Activated T-cell treated with anti-CD3 and anti-CD28 coated beads for 4 hours (primary cell): Measurements from ENCODE around the gene C19orf44.
"Not testable (repeated sequence)": the region's sequence is repeated elsewhere in the genome, so short reads cannot be mapped to it uniquely, and the experiment has no call there.

ENCODE experiments used
- DNase-seq: peaks from one replicate; pipeline ENCODE4 v3.0.0-alpha.2; 2020

C19orf44 gene

DNA sequence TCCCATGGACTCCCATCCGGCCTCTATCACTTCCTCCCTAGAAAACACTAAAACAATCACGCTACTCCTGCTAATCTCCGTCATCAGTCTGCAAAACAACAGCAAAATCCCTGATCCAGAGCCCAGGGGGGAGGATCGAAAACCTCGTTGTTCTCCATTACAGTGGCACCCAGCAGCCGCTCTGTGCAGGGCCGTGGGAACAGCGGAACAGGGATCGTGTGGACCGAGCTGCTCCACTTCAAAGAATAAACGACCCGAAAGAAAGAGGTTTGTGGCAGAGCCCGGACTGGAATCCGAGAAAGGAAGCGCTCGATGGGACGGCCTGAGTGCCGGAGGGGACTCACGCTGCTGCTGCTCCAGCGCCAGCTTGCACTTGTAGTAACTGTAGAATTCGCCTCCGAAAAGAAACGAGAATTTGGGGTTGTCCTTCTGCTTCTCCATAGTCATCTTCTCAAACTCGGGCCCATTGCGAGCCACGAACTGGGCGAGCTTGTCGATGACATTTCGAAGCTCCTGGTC lies 45.4 kb downstream of the C19orf44 start:
- no peak for DNase-seq

DNA sequence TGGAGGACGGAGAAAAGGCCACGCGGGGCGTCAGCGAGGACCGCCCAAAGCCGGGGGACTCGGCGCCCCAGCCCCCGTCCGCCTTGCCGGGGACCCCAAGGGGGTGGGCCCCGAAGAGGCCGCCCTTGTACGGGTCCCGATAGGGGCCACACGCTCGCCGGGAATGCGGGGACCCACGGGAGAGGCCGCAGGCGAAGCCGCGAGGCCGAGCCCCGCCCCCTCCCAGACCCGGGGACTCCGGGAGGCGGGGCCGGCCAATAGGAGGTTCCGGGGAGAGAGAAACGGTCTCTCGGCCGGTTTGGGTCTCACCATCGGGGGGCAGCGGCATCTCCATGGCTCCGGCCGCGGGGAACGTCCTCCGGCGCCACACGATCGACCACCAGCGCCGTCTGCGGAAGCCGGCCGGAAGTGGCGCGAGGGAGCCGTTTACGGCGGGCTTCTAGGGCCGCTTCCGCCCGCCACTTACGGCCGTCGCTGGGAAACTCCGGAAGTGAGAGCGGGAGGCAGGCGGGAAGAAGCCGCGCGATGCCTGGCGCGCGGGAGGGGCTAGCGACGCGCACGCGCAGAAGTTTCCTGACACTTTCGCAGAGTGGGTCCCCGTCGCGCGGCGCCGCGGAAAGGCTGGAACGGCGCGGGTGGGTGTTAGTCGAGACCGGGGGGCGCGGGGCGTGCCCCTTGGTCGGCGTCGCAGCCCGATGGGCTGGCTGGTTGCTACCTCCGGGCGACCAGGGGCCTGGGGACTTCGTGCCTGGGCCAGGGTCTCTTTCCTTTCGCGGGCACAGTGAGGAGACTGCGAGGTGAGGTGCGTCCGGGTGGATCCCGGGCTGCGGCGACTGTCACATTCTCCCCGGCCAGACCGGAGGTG lies 46.1 kb downstream of the C19orf44 start, which contains the start of gene CHERP:
Gene CHERP, minus strand, starts transcription at position 393 of the 865 bp plus-strand sequence. Its CDS starts 59 bp downstream, at position 334.
- peak; percentile 87 for DNase-seq

DNA sequence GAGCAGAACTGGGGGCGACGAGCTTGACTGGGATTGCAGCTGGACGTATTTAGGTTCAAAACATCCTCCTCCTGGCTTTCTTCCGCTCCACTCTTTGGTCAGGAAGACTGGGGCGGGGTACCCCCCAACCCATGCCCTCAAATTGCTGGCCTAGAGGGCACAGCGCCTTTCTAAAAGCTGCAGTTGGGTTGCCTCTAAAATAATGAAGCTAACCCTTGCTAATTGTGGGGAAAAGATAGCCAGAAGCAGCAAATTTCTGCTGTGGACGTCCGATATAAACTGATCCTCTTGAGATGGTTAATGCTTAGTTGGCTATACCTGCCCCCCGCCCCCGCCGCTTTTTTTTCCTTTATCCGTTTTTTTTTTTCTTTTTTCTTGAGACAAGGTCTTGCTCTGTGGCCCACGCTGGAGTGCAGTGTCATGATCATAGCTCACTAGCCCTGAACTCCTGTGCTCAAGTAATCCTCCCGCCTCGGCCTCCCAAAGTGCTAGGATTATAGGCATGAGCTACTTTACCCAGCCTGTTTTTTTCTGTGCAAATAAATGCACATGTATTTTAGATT lies 46.8 kb downstream of the C19orf44 start:
- no peak for DNase-seq

DNA sequence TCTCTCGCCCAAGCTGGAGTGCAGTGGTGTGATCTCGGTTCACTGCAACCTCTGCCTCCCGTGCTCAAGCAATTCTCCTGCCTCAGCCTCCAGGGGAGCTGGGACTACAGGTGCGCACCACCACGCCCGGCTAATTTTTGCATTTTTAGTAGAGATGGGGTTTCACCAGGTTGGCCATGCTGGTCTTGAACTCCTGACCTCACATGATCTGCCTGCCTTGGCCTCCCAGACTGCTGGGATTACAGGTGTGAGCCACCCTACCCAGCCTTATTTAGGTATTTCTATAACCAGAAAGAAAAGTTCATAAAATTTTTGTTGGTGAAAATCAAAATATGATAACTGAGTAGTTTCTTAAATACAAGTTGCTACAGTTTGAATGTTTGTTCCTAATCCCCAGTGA lies 47.5 kb downstream of the C19orf44 start:
- DNase-seq, result not testable (repeated sequence)

DNA sequence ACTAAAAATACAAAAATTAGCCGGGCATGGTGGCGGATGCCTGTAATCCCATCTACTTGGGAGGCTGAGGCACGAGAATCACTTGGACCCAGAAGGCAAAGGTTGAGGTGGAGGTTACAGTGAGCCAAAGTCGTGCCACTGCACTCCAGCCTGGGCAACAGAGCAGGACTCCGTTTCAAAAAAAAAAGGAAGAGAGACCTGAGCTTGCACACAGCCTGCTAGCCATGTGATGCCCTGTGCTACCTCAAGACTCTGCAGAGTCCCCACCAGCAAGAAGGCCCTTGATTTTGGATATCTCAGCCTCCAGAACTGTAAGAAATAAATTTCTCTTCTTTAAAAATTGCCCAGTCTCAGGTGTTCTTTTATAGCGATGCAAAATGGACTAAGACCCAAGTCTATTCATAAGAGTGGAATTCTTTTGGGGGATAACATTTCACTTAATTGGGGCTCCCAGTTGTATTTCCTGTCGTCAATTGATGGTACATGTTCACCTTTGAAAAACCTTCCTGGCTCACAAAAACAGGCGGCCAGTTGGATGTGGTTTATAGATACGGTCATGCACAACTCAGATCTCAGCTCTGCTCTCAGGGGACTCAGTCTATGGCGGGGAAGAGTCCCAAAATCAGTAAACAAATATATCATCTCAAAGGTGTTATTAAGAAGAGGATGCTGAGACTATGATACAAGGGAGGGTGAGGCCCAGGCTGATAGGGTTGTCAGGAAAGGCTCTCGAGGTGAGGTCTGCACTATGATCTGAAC lies 48.5 kb downstream of the C19orf44 start:
- DNase-seq, result no peak

DNA sequence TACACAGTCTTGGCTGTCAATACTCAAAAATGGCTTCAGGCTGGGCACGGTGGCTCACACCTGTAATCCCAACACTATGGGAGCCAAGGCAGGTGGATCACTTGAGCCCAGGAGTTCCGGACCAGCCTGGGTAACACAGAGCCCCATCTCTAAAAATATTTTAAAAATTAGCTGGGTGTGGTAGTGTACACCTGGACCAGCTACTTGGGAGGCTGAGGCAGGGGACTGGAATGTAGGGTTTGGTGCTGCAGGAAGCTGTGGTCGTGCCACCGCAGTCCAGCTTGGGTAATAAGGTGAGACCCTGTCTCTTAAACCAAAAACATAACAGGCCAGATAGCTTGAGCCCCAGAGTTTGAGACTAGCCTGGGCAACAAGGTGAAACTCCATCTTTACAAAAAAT lies 52.8 kb downstream of the C19orf44 start:
- DNase-seq, result no peak

DNA sequence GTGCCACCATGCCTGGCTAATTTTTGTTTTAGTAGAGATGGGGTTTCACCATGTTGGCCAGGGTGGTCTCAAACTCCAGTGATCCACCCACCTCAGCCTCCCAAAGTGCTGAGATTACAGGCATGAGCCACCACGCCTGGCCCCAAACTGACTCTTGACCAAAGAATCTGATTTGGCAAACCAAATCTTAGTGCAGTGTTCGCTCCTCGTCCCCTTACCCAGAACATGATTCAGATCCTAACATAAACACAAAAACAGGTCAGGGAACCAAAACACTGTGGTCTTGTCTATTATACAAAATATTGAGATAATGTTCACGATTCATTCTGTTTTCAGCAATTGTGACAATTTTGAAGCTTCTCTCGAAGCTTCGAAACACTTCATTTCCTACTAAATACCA lies 55.7 kb downstream of the C19orf44 start:
- not testable (repeated sequence) for DNase-seq

DNA sequence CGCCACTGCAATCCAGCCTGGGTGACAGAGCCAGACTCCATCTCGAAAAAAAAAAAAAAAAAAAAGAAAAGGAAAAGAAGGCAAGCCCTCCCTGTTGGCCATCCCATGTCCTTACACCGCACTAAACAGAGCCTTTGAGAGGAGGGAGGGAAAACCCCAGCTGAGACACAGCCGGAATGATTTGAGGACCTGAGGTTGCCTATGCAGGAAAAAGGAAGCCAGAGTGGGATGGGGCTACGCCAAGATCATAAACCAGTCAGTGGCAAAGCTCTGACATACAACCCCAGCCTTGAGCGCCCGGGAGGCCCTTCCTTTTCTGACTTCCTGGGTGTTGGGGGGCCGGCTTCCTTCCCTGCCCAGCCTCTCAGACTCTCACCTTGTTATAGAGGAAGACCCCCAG lies 58.6 kb downstream of the C19orf44 start:
- no peak for DNase-seq

DNA sequence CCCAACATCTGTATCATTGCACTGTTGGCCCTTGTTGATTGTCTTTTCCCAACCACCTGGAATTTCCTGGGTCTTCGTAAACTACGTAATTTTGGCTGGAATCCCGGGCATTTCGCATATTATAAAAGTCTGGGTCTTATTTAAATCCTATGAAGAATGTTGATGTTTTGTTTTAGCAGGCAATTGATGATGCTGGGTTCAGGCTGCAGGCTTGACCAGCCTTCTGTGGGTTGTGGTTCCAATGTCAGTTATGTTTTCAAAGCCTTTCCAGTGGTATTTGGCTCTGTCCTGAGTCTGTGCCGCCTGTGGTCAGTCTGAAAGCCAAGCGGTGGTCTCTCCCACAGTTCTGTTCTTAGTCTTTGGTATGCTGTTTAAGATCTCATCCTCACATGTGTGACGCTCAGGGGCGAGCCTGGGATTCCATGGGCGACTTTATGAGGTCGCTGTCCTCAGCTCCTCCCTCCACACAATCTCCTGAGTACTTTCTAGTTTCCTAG lies 63.6 kb downstream of the C19orf44 start:
- DNase-seq, result no peak

DNA sequence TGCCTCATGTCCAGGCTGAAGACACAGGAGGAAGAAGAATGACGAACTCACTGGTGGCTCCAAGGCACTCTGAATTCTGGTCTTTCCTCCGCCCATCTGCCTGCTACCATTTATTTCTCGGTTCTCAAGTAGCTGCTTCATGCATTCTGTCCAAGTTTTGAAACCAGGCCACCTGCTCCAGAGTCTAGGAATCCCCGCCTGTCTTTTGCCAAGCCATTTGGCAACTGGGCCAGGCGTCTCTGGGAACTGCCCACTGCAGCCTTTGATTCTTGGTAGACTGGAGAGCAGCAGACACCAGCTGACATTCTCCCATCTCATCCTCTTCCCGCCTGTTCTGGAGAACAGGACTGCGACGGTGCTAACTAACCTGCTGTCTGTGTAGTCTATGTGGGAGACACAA lies 65.2 kb downstream of the C19orf44 start:
- DNase-seq, result no peak

DNA sequence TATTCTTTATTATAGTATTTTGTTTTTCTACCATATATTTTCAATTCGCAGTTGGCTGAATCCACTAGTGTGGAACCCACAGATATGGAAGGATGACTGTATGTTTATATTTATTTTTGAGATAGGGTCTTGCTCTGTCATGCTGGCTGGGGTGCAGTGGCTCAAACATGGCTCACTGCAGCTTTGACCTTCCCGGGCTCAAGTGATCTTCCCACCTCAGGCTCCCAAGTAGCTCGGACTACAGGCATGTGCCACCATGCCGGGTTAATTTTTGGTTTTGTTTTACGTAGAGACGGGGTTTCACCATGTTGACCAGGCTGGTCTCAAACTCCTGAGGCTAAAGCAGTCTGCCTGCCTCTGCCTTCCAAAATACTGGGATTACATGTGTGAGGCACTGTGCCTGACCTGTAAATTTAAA lies 66.4 kb downstream of the C19orf44 start:
- no peak for DNase-seq

DNA sequence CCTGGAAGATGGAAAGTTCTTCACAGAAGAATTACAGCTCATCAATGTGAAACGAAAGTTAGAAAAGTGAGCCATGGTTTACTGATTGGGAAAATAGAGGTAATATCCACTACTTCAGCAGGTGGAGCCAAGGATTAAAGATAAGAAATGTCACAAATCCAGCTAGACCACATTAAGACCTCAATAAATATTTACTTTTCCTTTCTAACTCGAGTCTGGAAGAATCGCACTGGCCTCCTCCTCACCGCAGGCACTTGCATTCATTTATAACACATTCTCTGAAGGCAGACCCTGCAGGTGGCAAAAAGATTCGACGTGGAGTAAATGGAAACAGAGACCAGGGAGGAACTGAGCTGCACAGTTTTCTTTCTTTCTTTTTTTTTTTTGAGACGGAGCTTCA lies 68.6 kb downstream of the C19orf44 start:
- DNase-seq, result no peak

DNA sequence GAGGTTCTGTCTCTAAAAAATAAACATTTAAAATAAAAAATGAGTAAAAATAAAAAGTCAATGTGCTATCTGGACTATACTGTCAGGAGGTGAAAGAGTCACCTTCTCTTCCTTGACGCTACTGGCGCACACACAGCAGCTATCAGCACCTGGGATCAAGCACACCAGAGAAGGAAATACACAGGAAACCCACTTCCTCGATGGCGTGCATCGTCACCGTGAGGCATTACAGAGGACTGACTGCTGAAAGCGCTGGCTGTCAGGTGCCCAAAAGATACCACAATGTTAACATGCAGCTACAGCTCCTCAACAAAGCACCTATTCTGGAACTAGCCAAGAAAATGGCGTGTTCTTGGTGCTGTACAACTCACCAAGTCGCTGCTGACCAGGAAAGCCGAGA lies 70.0 kb downstream of the C19orf44 start:
- DNase-seq, result peak; percentile 54

DNA sequence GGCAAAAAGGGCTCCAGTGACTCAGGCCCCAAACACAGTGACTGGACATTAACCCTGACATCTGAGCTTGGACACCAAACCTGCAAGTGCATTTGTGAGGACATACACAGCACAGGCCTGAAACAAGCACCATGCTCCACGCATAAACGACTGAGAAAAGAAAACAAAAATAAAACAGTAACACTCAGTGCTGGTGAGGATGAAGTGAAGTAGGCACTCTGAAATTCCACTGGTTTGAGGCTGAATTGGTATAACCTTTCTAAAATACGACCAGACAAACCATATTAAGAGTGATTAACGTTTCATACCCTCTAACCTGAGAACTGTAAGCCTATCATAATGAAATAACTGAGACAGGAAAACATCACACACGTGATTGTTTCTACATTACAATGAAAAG lies 70.5 kb downstream of the C19orf44 start:
- no peak for DNase-seq

DNA sequence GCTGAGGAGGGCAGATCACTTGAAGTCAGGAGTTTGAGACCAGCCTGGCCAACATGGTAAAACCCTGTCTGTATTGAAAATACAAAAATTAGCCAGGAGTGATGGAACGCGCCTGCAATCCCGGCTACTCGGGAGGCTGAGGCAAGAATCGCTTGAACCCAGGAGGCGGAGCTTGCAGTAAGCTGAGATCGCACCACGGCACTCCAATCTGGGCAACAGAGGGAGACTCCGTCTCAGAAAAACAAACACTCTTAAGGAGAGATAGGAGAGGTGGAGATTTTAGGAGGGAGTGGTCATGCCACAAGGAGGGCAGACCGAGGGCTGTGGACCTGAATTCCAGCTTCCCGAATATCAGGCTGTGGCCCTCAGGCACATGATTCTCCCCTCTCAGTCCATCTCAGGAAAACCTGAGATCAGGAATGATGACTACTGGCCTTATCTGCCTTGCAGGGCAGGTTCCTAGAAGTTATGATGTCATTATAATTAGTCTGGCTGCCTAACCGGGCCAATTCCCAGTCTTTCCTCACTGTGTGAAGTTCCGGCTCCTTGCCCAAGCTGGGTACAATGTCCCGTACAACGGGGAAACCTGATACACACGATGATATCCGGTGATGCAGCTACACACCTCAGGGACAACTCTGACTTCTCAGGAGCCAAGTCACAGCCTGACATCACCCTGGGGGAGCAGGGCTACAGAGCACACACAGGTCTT lies 73.6 kb downstream of the C19orf44 start:
- DNase-seq, result no peak
